ENCODE measurements around the gene CEP55.

Gene CEP55

GRCh38 chr10:93456480-93456879, 39.9 kb upstream of the CEP55 start:
- TF ChIP-seq, protein P1, sequence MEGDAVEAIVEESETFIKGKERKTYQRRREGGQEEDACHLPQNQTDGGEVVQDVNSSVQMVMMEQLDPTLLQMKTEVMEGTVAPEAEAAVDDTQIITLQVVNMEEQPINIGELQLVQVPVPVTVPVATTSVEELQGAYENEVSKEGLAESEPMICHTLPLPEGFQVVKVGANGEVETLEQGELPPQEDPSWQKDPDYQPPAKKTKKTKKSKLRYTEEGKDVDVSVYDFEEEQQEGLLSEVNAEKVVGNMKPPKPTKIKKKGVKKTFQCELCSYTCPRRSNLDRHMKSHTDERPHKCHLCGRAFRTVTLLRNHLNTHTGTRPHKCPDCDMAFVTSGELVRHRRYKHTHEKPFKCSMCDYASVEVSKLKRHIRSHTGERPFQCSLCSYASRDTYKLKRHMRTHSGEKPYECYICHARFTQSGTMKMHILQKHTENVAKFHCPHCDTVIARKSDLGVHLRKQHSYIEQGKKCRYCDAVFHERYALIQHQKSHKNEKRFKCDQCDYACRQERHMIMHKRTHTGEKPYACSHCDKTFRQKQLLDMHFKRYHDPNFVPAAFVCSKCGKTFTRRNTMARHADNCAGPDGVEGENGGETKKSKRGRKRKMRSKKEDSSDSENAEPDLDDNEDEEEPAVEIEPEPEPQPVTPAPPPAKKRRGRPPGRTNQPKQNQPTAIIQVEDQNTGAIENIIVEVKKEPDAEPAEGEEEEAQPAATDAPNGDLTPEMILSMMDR (IDR thresholded peaks at IDR 0.05; ENCODE audit: insufficient read depth, missing control alignments): no peak
- no peak for FAIRE-seq
- DNase-seq (ENCODE audit: insufficient read length, low spot score): no peak

- FAIRE-seq (no peak), DNase-seq (ENCODE audit: insufficient read length, low spot score) (no peak)
- TF ChIP-seq, protein P1 (IDR thresholded peaks at IDR 0.05; ENCODE audit: insufficient read depth, missing control alignments): no peak
Observed at GRCh38 chr10:93457511-93457910, 38.9 kb upstream of the CEP55 start.

- no peak for FAIRE-seq
- no peak for DNase-seq (ENCODE audit: insufficient read length, low spot score)
- TF ChIP-seq, protein P1 (IDR thresholded peaks at IDR 0.05; ENCODE audit: insufficient read depth, missing control alignments): no peak
Observed at GRCh38 chr10:93458821-93459257, 37.6 kb upstream of the CEP55 start.

DNA sequence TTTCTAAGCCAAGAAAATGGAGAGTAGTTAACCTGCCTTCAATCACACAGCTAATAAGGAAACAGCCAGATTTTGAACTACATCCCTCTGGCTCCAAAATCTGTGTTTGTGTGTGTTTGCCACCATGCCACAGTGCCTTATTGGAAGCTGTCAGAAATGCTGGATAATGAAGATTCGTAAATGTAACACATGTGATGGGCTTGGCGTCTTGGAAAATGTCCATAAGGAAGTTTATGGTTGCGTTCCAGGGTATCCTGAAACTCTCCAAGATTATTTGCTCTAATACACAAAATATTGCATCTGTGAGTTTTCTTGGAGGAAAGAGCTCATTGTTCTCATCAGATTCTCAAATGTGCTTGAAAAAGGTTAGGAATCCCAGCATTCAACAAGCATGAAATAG, 36.9 kb upstream of the CEP55 start:
- TF ChIP-seq, protein P1 (IDR thresholded peaks at IDR 0.05; ENCODE audit: insufficient read depth, missing control alignments): no peak
- no peak for FAIRE-seq
- DNase-seq (ENCODE audit: insufficient read length, low spot score): no peak

DNA sequence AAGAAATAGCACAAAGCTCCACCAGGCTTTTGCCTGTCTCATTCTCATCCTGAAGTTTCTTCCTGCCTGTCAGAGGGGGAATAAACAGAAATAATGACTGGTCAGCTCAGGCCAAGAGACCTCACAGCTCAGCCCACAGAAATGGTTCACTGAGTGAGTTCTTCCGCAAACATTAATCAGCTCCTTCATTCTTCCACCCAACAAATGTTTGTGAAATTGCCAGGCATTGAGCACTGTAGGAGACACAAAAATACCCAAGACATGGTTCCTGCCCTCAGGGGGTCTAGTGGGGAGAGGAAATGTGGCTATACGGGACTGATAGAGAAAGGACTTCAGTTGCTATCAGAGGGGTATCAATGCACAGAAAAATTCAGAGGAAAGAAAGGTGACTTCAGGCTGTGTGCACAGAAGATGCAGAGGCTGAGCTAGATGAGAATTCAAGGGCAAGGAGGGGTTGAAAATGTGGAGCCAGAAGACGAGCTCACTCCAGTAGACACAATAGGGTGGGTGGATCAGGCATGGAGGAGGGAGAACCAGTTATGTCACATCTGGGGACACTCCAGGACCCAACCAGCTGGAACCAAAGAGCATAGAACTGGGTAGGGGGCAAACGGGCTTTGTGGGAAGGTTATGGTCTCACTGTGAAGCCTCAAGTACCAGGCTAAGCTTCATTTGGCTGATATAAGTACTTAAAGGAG, 35.2 kb upstream of the CEP55 start:
- FAIRE-seq (no peak), DNase-seq (ENCODE audit: insufficient read length, low spot score) (no peak)
- TF ChIP-seq, protein P1 (IDR thresholded peaks at IDR 0.05; ENCODE audit: insufficient read depth, missing control alignments): no peak

DNA sequence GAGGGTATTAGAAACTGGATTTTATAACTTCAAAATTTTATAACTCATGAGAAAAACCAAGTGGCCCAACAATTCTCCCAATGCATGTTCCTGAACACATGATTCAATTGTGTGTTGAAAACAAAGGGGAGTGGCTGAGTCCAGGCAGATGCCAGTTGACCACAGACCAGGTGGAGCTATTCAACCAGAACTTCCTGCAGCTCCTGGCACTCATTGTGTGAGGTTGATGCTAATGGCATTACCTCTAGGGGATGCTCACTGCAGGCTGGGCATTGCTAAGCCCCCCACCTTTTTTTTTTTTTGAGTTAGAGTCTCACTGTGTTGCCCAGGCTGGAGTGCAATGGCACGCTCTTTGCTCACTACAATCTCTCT, 34.6 kb upstream of the CEP55 start:
- DNase-seq (ENCODE audit: insufficient read length, low spot score) (no peak), FAIRE-seq (no peak)
- TF ChIP-seq, protein P1 (IDR thresholded peaks at IDR 0.05; ENCODE audit: insufficient read depth, missing control alignments): no peak

DNA sequence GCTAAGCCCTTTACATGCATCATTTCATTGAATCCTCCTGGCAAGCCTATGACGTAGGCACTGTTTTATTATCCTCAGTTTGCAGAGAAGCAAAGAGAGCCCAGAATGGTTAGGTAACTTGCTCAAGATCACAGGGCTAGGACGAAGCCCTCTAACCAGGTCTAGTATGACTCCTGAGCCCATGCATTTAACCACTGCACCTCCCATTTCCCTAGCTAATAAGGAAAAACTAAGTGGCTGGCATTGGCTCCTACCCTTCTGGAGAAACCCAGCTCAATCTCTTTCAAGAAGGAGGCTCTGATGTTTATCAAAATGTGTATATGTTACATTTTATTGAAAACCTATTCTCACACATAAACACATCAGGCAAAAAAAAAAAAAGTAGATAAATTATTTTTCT, 34.0 kb upstream of the CEP55 start:
- TF ChIP-seq, protein P1 (IDR thresholded peaks at IDR 0.05; ENCODE audit: insufficient read depth, missing control alignments): no peak
- FAIRE-seq: no peak
- no peak for DNase-seq (ENCODE audit: insufficient read length, low spot score)
